ENCODE results near the gene PTPRT. TPM values are rescaled to one million over a fixed set of nuclear protein-coding genes. Genes with fewer than 3 reads are reported as not detected.

PTPRT gene
- total and polyA plus RNA-seq, 2 experiments from 2014 or later: not detected

DNA sequence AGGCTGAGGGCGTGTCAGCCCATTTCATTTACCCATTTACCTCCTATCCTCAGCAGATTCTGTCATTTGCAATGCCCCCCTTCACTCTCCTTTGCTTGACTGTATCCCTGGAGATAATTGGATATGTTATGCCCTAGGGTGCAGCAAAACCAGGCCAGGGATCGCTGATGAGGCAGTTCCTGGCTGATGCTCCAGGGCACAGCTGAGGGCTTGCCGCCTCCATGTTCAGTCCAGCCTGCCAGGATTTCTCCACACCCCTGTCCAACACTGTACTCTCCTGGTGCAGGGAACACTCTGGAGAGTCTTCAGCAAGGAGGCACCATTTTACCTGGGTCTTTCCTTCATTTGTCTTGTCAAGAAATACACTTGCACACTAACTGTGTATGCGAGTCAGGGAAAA is 1039.5 kb downstream of the PTPRT start (continued):
- TF ChIP-seq, protein P1, sequence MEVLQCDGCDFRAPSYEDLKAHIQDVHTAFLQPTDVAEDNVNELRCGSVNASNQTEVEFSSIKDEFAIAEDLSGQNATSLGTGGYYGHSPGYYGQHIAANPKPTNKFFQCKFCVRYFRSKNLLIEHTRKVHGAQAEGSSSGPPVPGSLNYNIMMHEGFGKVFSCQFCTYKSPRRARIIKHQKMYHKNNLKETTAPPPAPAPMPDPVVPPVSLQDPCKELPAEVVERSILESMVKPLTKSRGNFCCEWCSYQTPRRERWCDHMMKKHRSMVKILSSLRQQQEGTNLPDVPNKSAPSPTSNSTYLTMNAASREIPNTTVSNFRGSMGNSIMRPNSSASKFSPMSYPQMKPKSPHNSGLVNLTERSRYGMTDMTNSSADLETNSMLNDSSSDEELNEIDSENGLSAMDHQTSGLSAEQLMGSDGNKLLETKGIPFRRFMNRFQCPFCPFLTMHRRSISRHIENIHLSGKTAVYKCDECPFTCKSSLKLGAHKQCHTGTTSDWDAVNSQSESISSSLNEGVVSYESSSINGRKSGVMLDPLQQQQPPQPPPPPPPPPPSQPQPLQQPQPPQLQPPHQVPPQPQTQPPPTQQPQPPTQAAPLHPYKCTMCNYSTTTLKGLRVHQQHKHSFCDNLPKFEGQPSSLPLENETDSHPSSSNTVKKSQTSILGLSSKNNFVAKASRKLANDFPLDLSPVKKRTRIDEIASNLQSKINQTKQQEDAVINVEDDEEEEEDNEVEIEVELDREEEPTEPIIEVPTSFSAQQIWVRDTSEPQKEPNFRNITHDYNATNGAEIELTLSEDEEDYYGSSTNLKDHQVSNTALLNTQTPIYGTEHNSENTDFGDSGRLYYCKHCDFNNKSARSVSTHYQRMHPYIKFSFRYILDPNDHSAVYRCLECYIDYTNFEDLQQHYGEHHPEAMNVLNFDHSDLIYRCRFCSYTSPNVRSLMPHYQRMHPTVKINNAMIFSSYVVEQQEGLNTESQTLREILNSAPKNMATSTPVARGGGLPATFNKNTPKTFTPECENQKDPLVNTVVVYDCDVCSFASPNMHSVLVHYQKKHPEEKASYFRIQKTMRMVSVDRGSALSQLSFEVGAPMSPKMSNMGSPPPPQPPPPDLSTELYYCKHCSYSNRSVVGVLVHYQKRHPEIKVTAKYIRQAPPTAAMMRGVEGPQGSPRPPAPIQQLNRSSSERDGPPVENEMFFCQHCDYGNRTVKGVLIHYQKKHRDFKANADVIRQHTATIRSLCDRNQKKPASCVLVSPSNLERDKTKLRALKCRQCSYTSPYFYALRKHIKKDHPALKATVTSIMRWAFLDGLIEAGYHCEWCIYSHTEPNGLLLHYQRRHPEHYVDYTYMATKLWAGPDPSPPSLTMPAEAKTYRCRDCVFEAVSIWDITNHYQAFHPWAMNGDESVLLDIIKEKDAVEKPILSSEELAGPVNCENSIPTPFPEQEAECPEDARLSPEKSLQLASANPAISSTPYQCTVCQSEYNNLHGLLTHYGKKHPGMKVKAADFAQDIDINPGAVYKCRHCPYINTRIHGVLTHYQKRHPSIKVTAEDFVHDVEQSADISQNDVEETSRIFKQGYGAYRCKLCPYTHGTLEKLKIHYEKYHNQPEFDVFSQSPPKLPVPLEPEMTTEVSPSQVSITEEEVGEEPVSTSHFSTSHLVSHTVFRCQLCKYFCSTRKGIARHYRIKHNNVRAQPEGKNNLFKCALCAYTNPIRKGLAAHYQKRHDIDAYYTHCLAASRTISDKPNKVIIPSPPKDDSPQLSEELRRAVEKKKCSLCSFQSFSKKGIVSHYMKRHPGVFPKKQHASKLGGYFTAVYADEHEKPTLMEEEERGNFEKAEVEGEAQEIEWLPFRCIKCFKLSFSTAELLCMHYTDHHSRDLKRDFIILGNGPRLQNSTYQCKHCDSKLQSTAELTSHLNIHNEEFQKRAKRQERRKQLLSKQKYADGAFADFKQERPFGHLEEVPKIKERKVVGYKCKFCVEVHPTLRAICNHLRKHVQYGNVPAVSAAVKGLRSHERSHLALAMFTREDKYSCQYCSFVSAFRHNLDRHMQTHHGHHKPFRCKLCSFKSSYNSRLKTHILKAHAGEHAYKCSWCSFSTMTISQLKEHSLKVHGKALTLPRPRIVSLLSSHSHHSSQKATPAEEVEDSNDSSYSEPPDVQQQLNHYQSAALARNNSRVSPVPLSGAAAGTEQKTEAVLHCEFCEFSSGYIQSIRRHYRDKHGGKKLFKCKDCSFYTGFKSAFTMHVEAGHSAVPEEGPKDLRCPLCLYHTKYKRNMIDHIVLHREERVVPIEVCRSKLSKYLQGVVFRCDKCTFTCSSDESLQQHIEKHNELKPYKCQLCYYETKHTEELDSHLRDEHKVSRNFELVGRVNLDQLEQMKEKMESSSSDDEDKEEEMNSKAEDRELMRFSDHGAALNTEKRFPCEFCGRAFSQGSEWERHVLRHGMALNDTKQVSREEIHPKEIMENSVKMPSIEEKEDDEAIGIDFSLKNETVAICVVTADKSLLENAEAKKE (CRISPR knock-in tag; IDR thresholded peaks at IDR 0.05): no peak
- TF ChIP-seq POLR2AphosphoS5 (IDR thresholded peaks at IDR 0.05; ENCODE audit: low read depth): no peak

DNA sequence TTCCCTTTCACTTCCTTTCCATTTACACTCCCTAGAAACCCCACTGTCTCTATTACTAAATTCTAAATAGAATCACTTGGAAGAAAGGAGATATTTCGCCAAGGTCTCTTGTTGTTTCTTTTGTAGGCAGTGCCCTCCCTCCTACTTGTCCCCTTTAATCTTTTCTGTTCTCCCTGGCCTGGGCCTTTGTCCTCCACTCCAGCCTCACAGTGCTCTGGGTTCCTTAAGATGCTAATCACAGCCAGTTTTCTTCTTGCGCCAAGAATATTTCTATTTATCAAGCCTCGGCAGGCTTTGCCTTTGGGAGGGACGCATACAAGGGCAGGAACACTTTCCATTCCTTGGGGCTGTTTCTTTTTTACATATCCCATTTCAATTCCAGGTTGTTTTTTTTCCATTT is 1051.0 kb downstream of the PTPRT start:
- no peaks in the 10 kb centered on the region for H3K27me3 ChIP-seq (ENCODE audit: insufficient read depth)
- no peak overlapping the region for H3K27ac Mint-ChIP-seq
- ATAC-seq (no peak), DNase-seq (ENCODE audit: low spot score) (no peak)
- TF ChIP-seq, protein P2, sequence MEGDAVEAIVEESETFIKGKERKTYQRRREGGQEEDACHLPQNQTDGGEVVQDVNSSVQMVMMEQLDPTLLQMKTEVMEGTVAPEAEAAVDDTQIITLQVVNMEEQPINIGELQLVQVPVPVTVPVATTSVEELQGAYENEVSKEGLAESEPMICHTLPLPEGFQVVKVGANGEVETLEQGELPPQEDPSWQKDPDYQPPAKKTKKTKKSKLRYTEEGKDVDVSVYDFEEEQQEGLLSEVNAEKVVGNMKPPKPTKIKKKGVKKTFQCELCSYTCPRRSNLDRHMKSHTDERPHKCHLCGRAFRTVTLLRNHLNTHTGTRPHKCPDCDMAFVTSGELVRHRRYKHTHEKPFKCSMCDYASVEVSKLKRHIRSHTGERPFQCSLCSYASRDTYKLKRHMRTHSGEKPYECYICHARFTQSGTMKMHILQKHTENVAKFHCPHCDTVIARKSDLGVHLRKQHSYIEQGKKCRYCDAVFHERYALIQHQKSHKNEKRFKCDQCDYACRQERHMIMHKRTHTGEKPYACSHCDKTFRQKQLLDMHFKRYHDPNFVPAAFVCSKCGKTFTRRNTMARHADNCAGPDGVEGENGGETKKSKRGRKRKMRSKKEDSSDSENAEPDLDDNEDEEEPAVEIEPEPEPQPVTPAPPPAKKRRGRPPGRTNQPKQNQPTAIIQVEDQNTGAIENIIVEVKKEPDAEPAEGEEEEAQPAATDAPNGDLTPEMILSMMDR (conservative IDR thresholded peaks at IDR 0.05; ENCODE audit: low read depth in 2 of 2): no peak
- no peak for TF ChIP-seq EZH2phosphoT487 (IDR thresholded peaks at IDR 0.05; ENCODE audit: unreplicated experiment)
- TF ChIP-seq, protein P1 (CRISPR knock-in tag; IDR thresholded peaks at IDR 0.05): no peak
- no peak for TF ChIP-seq JUNB (IDR thresholded peaks at IDR 0.05; ENCODE audit: unreplicated experiment)
- no peaks in the 10 kb centered on the region for H3K9me2 ChIP-seq (ENCODE audit: insufficient read depth)
- no peaks in the 10 kb centered on the region for H4K20me1 ChIP-seq (replicated peaks; ENCODE audit: insufficient read depth)
- no peak overlapping the region for H3K4me2 ChIP-seq
- no peaks in the 10 kb centered on the region for H3K4me1 Mint-ChIP-seq
- H2AFZ ChIP-seq: no peak overlapping the region
- no peaks in the 10 kb centered on the region for H3K4me1 ChIP-seq (ENCODE audit: insufficient read depth)
- H3K27me3 Mint-ChIP-seq (ENCODE audit: insufficient read depth, low read depth, poor library complexity): peaks cover 14% of the 10 kb centered on the region
- H3K9me3 Mint-ChIP-seq: peaks cover 100% of the 10 kb centered on the region
- no peaks in the 10 kb centered on the region for H3F3A ChIP-seq (replicated peaks; ENCODE audit: low read depth)
- peaks cover 48% of the 10 kb centered on the region for H3K36me3 Mint-ChIP-seq (ENCODE audit: low read depth)
- H3K79me2 ChIP-seq (replicated peaks; ENCODE audit: insufficient read depth): no peaks in the 10 kb centered on the region
- H3K36me3 ChIP-seq (ENCODE audit: insufficient read depth): no peaks in the 10 kb centered on the region; the same call in 1 of the 2 replicates
- no peak overlapping the region for H3K27ac ChIP-seq (ENCODE audit: low read depth)
- no peak overlapping the region for H3K4me3 Mint-ChIP-seq
- H3K4me3 ChIP-seq: no peak overlapping the region
